HCT116 (cell line): ENCODE measurements around the gene BMPER. TPM values are rescaled to one million over a fixed set of nuclear protein-coding genes. Genes with fewer than 3 reads are reported as not detected.
A peak's percentile ranks its signal among the peaks of the same experiment; 100 is the strongest.

Experiments used
- ATAC-seq: fragments of 200-7000 bp; cut with Tn5 transposase; 2 replicates; pipeline ENCODE4 v1.9.1; 2020; ENCODE audit warnings: mild to moderate bottlenecking, moderate library complexity
- BruUV-seq: library from RNA; stranded (reverse); fragments of 400-500 nt; replicated peaks from 2 replicates; lab custom pipeline; 2021; lab: Mats Ljungman, UMichigan
- CTCF ChIA-PET: fragments of 300-600 bp; sonication (Branson Sonifier 250); formaldehyde crosslinking; loops from one replicate; lab custom pipeline; 2021; ENCODE audit warnings: antibody characterized with exemption; lab: Charles Lee
- POLR2A ChIA-PET: fragments of 300-600, 350-600 bp; sonication (Branson Sonifier 250); formaldehyde crosslinking; loops from one replicate; lab custom pipeline; 2021; ENCODE audit warnings: antibody characterized with exemption; lab: Charles Lee
- RAD21 ChIA-PET, 2 experiments: fragments of 300-600 bp; sonication (Branson Sonifier 250); formaldehyde crosslinking; loops; one replicate each; lab custom pipeline; 2023; ENCODE audit warnings: low total read pairs in 2 of 2; ENCODE audit not compliant: uncharacterized antibody in 2 of 2, unreplicated experiment in 2 of 2, low non-redundant PET in 1 of 2; lab: Charles Lee
- DNase-seq: peaks from one replicate; pipeline ENCODE4 v3.0.0-alpha.2; 2010; ENCODE audit warnings: low read depth, low spot score
- H2AFZ ChIP-seq: fragments of 200-600 bp; shearing (Covaris generic), sonication (generic); 2 replicates; pipeline ENCODE4 v1.6.1; 2017; ENCODE audit warnings: low read depth, mixed run types, mixed read lengths, antibody characterized with exemption, low read length; ENCODE audit not compliant: poor library complexity, severe bottlenecking
- H3K27ac ChIP-seq: 2 replicates; pipeline ENCODE4 v1.5.1; 2012; ENCODE audit warnings: low read depth, low read length
- H3K27me3 ChIP-seq: fragments of 200-600 bp; sonication (generic); 2 replicates; pipeline ENCODE4 v1.6.1; 2016; ENCODE audit warnings: mixed run types, low read length, mixed read lengths; ENCODE audit not compliant: insufficient read depth
- H3K36me3 ChIP-seq, 2 experiments: fragments of 200-500 bp in 1 of 2; fragments of 200-600 bp in 1 of 2; sonication (Bioruptor generic) in 1 of 2; sonication (generic) in 1 of 2; 2 replicates each; pipeline versions ENCODE4 v1.5.1 to v1.6.1; 2014 to 2016; ENCODE audit warnings: low read length in 2 of 2, inconsistent platforms in 1 of 2, mixed read lengths in 1 of 2, mixed run types in 1 of 2; ENCODE audit not compliant: insufficient read depth in 2 of 2, control insufficient read depth in 1 of 2
- H3K4me1 ChIP-seq, 2 experiments: fragments of 200-600 bp in 1 of 2; sonication (generic) in 1 of 2; 2 replicates each; pipeline versions ENCODE4 v1.5.1 to v1.6.1; 2012 to 2017; ENCODE audit warnings: low read length in 2 of 2, inconsistent platforms in 1 of 2, mild to moderate bottlenecking in 1 of 2, mixed read lengths in 1 of 2, mixed run types in 1 of 2, moderate library complexity in 1 of 2; ENCODE audit not compliant: insufficient read depth in 2 of 2, control insufficient read depth in 1 of 2
- H3K4me2 ChIP-seq: fragments of 200-600 bp; sonication (generic); 2 replicates; pipeline ENCODE4 v1.6.1; 2017; ENCODE audit warnings: mixed run types, low read length, mixed read lengths
- H3K4me3 ChIP-seq, 2 experiments: fragments of 200-600 bp in 1 of 2; sonication (generic) in 1 of 2; replicated peaks in 1 of 2; 2 replicates each; pipeline ENCODE4 v1.5.1; 2011 to 2016; ENCODE audit warnings: low read length in 2 of 2, control low read depth in 1 of 2, low read depth in 1 of 2, mild to moderate bottlenecking in 1 of 2, mixed read lengths in 1 of 2, mixed run types in 1 of 2
- H3K79me2 ChIP-seq: fragments of 200-600 bp; sonication (generic); 2 replicates; pipeline ENCODE4 v1.6.1; 2017; ENCODE audit warnings: mild to moderate bottlenecking, mixed run types, low read length, moderate library complexity, mixed read lengths; ENCODE audit not compliant: insufficient read depth
- H3K9ac ChIP-seq: fragments of 200-600 bp; sonication (generic); 2 replicates; pipeline ENCODE4 v1.6.1; 2016; ENCODE audit warnings: low read length, mixed read lengths
- H3K9me2 ChIP-seq: fragments of 200-600 bp; sonication (generic), shearing (Covaris generic); 2 replicates; pipeline ENCODE4 v1.6.1; 2017; ENCODE audit warnings: mixed run types, mild to moderate bottlenecking, moderate library complexity; ENCODE audit not compliant: insufficient read depth
- H3K9me3 ChIP-seq, 2 experiments: fragments of 200-500 bp in 1 of 2; fragments of 200-600 bp in 1 of 2; sonication (Bioruptor generic) in 1 of 2; sonication (generic) in 1 of 2; 2 replicates each; pipeline ENCODE4 v1.6.1; 2014 to 2017; ENCODE audit warnings: low read length in 2 of 2, mixed read lengths in 2 of 2, inconsistent platforms in 1 of 2, low read depth in 1 of 2, mild to moderate bottlenecking in 1 of 2, mixed run types in 1 of 2, moderate library complexity in 1 of 2; ENCODE audit not compliant: control insufficient read depth in 1 of 2, insufficient read depth in 1 of 2
- H4K20me1 ChIP-seq: fragments of 200-600 bp; sonication (generic), shearing (Covaris generic); 2 replicates; pipeline ENCODE4 v1.6.1; 2017; ENCODE audit warnings: mixed run types, mild to moderate bottlenecking, moderate library complexity; ENCODE audit not compliant: insufficient read depth
- EGR1 ChIP-seq: IDR thresholded peaks from 2 replicates; pipeline ENCODE4 v1.6.1; 2012; ENCODE audit warnings: low read depth
- ELF1 ChIP-seq: IDR thresholded peaks from 2 replicates; pipeline ENCODE4 v1.6.1; 2012; ENCODE audit warnings: low read depth, borderline replicate concordance
- EZH2phosphoT487 ChIP-seq: fragments of 200-600 bp; IDR thresholded peaks from 2 replicates; pipeline ENCODE4 v1.6.1; 2018; ENCODE audit warnings: antibody characterized with exemption, borderline replicate concordance
- FOSL1 ChIP-seq: IDR thresholded peaks from 2 replicates; pipeline ENCODE4 v1.6.1; 2012; ENCODE audit warnings: low read depth
- JUND ChIP-seq: IDR thresholded peaks from 2 replicates; pipeline ENCODE4 v1.6.1; 2012
- POLR2AphosphoS5 ChIP-seq: IDR thresholded peaks from 2 replicates; pipeline ENCODE4 v1.6.1; 2011; ENCODE audit warnings: mild to moderate bottlenecking, low read depth, low read length, moderate library complexity
- SIN3A ChIP-seq: IDR thresholded peaks from 2 replicates; pipeline ENCODE4 v1.6.1; 2012; ENCODE audit warnings: low read depth
- SP1 ChIP-seq: IDR thresholded peaks from 2 replicates; pipeline ENCODE4 v1.6.1; 2012; ENCODE audit warnings: low read depth
- SRF ChIP-seq: IDR thresholded peaks from 2 replicates; pipeline ENCODE4 v1.6.1; 2012; ENCODE audit warnings: low read depth
- ZBTB33 ChIP-seq: IDR thresholded peaks from 2 replicates; pipeline ENCODE4 v1.6.1; 2011; ENCODE audit warnings: mild to moderate bottlenecking, low read length, moderate library complexity; ENCODE audit not compliant: insufficient replicate concordance; ENCODE audit errors: extremely low read depth
- ZFX ChIP-seq: fragments of 450-650 bp; IDR thresholded peaks from 2 replicates; pipeline ENCODE4 v1.6.1; 2017
- ZNF274 ChIP-seq: fragments of 200-500 bp; sonication (Bioruptor generic); IDR thresholded peaks from 2 replicates; pipeline ENCODE4 v1.6.1; 2014; ENCODE audit warnings: mild to moderate bottlenecking, low read depth, low read length, inconsistent platforms
- intact Hi-C: fragments of 100-400 bp; cut with micrococcal nuclease; formaldehyde crosslinking; loops from 2 replicates; pipeline ENCODE4 v1.10.0; 2022
- total RNA-seq: library from RNA; stranded (reverse); gene quantifications from one replicate; pipeline ENCODE4 v1.2.1, GENCODE V29; 2021; ENCODE audit not compliant: unreplicated experiment
- TF ChIP-seq, protein P1 (sequence below): IDR thresholded peaks from 2 replicates; pipeline ENCODE4 v1.6.1; 2012
- TF ChIP-seq, protein P2 (sequence below): IDR thresholded peaks from 2 replicates; pipeline ENCODE4 v1.6.1; 2012

Gene BMPER
- total RNA-seq, 1 experiment from 2014 or later: not detected

GRCh38 chr7:33903791-33904680, 1.3 kb upstream of the BMPER start:
- no peaks in the 10 kb centered on the region for H3K9me2 ChIP-seq
- no peak overlapping the region for H3K9ac ChIP-seq
- no peaks in the 10 kb centered on the region for H3K9me3 ChIP-seq
- no peak overlapping the region; the same call in 1 of the 2 replicates for H3K27ac ChIP-seq
- H3K4me1 ChIP-seq: peaks cover 0 to 7% of the 10 kb centered on the region in 2 experiments; a peak in 1 of 4 replicates
- H3K79me2 ChIP-seq: no peaks in the 10 kb centered on the region
- TF ChIP-seq SIN3A: no peak
- TF ChIP-seq EZH2phosphoT487: no peak
- no peak for TF ChIP-seq JUND
- no peak for TF ChIP-seq POLR2AphosphoS5
- no peak for TF ChIP-seq SRF
- no peak for TF ChIP-seq ZBTB33
- TF ChIP-seq FOSL1: no peak
- no peak for TF ChIP-seq EGR1
- no peak for TF ChIP-seq ELF1
- TF ChIP-seq SP1: no peak
- TF ChIP-seq ZNF274: no peak
- TF ChIP-seq, protein P1, sequence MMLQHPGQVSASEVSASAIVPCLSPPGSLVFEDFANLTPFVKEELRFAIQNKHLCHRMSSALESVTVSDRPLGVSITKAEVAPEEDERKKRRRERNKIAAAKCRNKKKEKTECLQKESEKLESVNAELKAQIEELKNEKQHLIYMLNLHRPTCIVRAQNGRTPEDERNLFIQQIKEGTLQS: no peak
- no peak for TF ChIP-seq ZFX
- TF ChIP-seq, protein P2, sequence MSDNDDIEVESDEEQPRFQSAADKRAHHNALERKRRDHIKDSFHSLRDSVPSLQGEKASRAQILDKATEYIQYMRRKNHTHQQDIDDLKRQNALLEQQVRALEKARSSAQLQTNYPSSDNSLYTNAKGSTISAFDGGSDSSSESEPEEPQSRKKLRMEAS: no peak
- TF ChIP-seq, all 23 proteins: peak for 0
- Histone ChIP-seq H2AFZ (no peak overlapping the region), H3K27me3 (peaks cover 23% of the 10 kb centered on the region), H4K20me1 (no peaks in the 10 kb centered on the region), H3K4me2 (peak overlapping the region; percentile 74), H3K36me3 (no peaks in the 10 kb centered on the region), H3K4me3 (peak overlapping the region; percentile 38 to 53)
- no TSS peak for BruUV-seq
- ATAC-seq (peak; percentile 39), DNase-seq (no peak)
- RAD21 ChIA-PET: no interaction called here
- POLR2A ChIA-PET: no interaction called here
- CTCF ChIA-PET: interaction anchor here (2.1 to 2.2 kb wide), 2 partner anchors 9 to 29 kb away, joined by 8 read pairs; no protein-coding TSS in a partner anchor
- intact Hi-C loops: no loop called here
